NCI-H345 (cell line): ENCODE results near the gene CBR3.
A peak's percentile ranks its signal among the peaks of the same experiment; 100 is the strongest.

Source experiments
- DNase-seq: peaks from one replicate; lab custom pipeline; 2025; lab: John Stamatoyannopoulos, UW

The CBR3 gene

DNA sequence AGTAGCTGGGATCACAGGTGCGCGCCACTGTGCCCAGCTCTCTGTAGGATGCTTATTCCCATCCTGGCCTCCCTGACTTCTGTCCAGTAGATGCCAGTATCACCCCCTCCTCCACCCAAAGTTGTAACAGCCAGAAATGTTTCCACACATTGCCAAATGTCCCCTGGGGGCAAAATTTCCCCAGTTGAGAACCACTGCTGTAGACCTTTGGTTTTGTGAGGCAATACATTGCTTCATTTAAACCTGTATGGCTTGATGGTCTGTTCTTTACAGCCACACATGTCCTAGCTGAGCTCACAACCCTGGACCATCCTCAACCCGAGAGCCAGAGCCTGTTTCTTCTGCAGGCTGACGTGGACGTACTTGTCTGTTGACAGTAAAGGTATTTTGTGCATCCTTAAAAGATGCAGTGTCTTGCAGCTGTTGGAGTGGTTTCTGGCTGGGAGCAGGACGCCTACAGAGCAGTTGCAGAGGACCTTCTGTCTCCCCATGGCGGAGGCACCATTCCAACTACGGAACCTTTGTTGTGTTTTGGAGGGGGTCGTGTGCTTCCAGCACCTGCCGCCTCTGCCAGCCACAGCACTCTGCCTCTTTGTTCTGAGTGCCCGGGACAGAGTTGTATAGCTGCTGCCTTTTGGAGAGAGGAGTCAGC lies 48.4 kb downstream of the CBR3 start:
- DNase-seq = no peak

DNA sequence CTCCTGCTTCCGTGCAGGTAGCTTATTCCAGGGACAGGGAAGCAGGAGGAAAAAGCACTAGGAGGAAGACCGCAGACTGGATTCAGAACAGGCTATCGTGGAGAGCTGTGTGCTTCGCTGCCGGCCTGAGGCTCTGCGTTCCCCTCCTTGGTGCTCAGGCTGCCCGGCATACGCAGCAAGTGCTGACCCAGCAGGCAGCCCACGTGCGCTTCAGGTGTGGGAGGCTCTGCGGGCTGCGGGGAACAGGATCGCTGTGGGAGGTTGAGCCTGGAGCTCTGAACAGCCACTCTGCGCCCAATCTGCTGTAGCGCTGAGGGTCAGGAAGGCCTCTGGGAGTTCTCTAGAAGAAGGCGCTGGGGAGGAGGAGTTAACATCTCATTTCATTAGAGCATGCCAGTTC lies 49.7 kb downstream of the CBR3 start:
- DNase-seq = no peak

DNA sequence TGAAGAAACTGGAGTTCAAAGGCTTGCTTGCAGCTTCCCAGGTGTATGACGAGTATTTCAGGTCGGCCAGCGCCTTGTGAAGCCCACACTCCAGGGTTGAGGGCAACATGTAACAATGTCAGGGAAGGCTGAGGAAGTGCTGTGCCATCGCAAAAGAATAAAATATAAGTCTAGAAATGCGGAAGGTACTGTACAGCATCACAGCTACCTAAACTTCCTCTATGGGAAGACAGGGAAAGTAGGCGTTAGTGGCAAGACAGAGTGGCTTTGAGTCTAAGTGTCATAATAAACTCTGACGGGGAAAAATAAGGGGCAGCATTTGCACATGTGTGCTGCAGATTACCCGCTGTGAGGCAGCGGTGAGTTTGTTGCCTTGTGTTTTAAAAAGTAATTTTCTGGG lies 50.6 kb downstream of the CBR3 start:
- DNase-seq = no peak

DNA sequence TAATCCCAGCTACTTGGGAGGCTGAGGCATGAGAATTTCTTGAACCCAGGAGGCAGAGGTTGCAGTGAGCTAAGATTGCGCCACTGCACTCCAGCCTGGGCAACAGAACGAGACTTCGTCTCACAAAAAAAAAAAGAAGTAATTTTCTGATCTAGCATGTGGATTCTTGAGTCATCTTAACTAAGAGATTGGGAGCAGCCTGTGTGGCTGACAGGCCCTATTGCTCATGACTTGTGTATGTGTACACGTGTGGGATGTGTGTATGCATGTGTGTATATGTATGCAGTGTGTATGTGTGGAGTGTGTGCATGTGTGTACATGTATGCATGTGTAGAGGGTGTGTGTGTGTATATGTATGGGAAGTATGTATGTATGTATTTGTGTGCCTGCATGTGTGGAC lies 51.2 kb downstream of the CBR3 start:
- DNase-seq = no peak

DNA sequence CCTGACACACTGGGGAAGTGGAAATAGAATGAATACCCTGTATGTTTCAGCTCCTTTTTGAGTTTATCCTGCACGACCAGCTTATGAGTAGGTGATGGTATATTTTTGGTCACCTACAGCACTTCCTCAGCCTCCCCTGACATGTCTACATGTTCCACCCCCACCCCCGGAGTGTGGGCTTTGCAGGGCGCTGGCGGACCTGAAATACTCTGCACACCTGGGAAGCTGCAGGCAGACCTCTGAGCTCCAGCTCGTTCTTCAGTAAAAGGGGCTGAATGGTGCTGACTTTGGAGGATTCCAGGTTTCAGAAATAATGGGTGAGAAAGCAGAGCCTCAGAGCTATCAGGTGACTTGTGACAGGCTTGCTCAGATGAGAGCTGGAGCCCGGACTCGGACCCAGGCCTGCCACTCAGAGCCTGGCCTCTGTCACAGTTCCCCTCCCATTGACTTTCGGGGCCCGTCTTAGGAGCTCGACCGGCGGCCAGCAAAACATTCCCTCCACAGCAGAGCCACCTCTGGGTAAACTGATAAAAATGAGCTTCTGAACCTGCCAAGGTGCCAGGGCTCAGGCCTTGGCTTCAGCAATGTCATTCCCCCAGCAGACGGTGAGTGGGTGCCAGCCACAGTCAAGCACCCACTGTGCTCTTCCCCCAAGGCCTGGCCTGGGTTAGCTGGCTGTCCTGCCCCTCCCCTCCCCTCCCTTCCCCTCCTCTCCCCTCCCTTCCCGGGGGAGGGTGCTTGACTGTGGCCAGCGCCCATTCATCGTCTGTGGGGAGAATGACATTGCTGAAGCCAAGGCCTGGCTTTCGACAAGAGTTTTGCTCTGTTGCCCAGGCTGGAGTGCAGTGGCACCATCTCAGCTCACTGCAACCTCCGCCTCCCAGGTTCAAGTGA lies 51.9 kb downstream of the CBR3 start:
- no peak for DNase-seq

DNA sequence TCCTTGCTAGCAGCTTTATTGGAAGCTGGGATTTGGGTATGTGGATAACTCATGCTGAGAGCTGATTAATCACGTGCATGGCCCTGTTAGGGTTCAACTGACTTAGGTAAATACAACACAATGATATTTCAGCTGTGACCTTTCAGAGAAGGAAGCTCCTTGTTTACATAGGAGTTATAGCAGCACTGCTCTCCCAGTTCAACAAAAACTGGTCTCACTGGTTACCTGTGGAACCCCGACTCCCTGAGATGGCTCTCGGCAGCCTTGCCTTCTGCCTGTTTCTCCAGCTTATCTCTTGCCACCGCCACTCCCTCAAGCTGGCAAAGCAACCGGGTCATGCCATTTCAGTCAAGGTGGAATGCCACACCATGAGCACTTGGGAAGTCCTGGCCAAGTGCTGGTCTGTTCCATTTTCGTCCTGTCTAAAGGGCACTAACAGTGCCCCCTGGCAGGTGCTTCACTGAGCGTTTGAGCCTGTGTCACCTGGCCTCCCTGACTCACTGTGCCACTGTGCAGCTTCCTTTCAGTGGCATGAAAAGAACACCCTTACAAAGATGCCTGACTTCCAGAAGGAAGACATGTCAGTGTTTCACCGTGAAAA lies 53.3 kb downstream of the CBR3 start:
- peak; percentile 67 for DNase-seq

DNA sequence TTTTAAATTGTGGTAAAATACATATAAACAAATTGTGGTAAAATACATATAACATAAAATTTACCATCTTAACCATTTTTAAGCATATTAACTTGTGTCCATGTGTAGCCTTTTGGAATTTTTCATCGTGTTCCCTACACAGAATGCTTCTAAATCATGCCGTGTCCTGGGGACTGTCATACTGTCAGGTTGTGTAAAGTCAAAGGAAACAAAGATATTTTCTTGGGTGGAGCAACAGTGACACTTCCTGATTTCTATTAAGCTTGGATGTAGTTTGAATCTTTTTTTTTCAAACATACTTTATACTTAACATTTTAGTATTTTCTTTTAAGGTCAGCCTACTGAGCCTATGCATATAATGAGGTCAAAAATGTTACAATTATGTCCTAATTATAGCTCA lies 54.1 kb downstream of the CBR3 start:
- no peak for DNase-seq

DNA sequence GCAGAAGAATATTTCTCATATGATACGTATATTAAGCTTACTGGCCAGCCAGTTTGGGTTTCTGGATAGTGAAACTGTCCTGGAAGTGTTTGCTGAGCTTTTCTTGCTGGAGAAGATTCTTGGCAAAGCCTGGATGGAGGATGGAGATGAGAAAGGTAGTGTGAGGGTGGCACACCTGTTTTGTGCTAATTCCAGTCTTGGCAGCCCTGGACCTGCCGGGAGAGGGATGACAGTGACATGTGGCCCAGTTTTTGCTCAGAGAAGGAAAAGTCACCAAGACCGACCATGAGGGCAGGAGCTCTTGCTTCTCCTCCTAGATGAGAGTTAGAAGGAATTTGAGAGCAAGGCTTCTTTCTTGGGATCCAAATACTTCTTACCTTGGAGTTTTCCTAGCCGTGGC lies 55.9 kb downstream of the CBR3 start:
- DNase-seq = no peak

DNA sequence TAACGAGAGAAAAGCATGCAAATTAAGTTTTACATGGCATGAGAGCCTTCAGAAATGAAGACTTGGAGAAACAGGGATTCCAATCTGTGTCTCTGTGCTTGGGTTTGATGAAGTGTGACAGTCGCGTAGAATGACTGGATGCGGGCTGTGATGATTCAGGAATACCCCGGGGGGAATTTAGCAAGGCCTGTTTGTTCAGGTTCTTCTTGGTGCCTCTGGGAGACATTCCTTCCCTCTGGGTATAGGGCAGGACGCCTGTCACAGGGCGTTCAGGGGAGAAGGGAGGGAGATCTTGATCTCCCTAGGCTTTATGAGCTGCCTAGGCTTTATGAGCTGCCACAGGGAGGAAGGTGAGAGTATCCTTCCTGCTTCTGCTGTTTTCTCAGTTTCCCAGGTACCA lies 58.3 kb downstream of the CBR3 start:
- no peak for DNase-seq

DNA sequence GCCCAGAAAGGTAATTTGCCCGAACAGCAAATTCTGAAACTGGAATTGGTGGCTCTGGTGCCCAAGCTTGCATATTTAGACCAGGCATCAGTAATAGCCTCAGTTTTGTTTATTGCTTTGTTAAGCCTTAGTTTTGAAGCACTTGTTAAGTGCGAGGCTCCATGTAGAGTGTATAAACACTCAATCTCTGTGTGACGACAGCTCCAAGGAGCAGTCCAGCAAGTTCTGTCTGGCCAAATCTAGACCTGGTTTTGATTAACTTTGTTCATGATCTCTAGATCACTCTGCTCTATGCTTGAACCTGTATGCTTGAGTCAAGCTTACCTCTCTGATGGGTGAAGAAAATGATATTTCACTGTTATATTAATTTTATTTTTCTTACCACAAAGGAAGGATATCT lies 59.1 kb downstream of the CBR3 start:
- DNase-seq = peak; percentile 40

DNA sequence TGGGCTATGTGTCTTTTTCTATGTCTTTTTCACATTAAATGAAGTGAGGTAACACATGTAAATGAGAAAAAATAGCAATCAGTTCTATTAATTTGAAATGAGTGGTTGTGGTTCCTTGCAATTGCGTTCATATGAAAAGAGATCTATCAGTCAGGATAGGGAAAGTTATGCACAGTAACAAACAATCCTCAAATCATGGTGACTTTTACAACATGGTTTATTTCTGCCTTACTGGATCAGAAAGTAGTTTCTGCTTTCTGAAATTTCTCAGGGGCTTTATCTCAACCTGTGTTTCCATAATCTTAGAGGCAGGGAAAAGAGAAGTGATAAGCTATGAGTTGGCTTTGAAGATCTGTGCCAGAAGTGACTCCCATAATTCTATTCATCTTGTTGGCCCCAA lies 60.7 kb downstream of the CBR3 start:
- DNase-seq = no peak
